HG03442 (cell line): Measurements from ENCODE around the gene CACUL1.

ENCODE experiments used
- ATAC-seq: cut with Tn5 transposase; IDR thresholded peaks from one replicate; pipeline ENCODE4 v1.9.1; 2021; ENCODE audit warnings: mild to moderate bottlenecking, moderate library complexity; ENCODE audit not compliant: unreplicated experiment

The CACUL1 gene

DNA sequence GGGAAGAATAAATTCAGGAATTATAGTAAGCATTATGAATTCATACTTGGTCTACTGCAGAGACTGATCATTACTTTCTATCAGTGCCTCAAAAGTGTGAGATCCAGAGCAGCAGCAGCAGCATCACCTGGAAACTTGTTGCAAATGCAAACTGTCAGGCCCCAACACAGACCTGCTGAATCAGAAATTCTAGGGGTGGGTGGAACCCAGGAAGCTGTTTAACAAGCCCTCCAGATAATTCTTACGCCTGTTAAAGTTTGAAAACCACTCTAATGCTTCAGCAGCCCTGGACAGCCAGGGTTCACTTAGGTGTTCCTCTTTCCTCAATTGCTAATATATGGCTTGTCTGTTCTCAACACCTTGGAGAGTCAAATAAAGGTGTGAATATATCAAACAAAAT is 19.5 kb downstream of the CACUL1 start:
- ATAC-seq: no peak

DNA sequence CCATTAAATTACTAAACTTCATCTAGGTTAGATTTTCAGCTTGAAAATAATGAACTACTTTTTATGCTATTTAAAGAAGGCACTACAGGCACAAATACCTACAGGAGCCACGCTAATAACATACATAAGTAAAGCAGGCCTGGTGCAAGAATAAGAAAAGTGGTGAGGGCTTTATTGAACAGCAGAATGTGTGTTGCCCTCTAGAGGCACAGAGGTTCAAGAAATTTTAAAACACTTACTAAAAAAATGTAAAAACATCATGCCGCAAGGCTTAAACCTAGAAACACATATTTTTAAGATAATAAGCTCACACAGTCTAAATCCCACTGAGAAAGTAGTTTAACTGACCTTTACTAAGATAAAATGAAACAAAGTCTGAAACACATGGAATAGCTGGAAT is 20.3 kb downstream of the CACUL1 start:
- no peak for ATAC-seq

DNA sequence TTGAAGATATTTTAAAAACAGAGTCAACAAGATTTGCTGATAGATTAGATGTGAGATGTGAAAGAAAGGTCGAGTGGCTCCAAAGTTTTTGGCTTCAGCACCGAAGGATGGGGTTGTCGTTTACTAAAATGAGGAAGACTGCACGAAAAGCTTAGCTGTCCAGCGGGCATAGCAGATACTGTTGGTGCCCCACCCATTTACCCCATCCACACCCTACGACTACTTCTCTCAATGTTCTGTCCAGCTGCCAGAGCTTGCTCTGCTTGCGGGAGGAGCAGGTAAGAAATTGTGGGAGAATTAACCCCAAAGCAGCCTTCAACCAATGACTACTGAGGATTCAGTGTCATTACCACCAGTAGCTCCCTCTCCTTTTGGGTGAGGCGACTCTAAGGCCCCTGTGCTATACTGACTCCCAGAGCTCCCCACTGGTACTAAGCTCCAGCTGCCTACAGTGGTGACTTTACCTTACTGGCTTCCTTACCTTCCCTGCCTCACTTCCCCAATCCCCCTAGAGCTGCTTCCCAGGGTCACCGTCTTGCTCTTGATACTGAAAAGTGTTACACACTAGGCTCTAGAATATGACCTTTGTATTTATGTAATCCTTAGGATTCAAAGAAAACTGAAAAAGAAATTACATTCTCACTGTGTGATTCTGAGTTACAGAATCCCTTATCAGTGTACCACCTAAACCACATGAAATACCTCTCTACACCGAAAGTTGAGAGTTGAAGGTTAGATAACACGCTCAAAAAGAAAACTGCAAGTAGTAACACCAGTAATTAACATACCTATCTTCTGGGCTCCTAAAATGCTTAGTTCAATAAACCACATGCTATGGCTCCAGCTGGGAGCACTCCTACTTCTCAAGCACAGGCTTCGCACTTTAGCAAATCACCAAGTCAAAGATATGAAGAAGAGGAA is 22.3 kb downstream of the CACUL1 start:
- ATAC-seq: peak; percentile 68

DNA sequence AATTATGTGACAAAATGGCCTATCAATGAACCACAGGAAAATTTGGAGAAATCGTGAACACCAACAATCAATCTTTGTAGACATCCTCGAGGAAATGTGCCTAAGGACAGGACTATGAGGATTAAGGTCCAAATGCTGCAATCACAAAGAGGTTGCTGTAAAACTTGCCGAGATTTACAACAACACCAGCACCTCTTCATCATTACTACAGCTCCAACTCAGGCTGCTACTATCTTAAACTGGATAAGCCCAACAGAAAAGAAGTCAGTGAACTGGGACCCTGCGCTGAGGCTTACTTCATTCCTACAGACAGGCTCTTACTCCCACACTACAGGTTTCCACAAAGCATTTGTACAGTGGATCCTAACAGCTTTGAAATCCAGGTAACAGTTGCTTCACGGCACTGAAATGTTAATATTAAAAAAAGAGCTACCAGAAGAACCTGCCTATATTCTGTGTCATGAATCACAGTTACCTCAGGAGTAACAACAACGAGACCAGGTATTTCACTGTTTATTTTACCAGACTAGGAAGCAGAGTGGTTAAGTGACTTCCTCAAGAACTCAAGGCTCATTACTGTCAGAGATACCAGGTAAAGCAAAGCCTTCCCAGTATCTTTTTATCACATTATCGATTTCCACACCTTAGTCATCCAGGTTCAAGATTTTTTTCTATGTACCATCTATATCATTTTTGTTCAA is 23.9 kb downstream of the CACUL1 start:
- ATAC-seq: no peak

DNA sequence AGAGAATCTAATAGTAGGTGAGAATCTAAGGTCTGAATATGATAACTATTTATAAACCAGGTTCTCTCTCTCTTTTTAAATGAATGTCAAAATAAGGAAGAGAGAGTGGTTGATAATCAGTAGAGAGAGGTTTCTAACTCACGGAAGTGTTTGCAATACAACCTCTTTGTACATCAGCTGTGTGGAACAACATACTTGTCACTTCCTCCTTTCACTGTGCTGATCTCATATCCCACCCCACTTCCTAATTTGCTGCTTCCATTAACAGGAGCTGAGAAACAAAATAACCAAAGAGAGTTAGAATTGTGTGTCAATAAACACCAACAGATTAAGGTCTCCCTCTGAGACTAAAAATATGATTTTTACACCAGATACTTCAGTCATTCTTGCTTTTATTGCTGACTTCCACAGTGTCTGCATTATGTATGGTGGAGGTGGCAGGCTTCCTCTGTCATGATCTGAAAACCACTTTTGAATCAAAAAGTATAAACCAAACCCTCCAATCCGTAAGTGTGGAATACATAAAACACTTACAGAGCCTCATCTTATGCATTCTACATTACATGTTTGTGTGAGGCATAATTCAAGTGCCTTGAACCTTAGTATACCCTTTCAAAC is 25.0 kb downstream of the CACUL1 start:
- ATAC-seq: peak; percentile 78

DNA sequence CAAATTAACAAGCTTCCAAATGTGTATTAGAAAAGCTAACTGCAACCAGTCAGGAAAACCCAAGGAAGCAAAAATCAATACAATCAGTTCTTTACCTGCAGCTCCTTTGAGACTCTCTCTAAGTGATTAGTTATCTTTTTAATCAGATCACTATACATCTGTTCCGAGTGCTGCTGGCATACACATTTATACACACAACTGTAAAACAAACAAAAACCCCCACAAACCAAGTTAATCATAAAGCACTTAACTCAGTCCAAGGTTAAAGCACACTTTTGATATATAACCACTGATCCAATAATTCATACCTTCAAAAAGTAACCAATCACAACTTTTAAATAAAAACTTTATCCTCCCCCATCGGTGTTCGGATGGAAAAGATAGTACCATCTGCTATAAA is 25.6 kb downstream of the CACUL1 start:
- ATAC-seq: no peak

DNA sequence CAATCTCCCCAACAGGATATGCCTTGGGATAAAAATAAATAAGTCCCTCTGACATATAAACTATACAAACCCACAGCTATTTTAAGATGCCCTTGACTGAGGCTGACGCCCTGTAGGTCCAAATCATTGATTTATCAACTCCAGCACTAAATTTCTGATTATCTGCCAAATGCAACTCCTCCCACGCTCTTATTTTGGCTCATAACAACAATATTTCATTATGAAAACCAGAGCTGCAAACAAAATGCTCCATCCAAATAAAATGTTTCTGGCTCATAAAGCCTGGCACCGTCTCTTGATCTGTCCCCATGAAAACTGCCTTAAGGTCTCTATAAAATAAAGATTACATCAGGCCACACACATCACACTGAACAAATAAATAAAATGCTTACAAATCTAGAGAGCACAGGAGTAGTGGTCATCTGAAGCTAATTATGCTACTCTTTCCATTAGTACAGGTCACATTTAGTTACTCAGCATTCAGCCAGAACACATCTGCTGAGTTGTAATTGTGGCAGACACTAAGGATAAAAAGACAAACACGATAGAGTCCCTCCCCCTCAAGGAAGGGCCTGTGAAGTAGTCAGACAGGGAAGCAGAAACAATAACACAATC is 28.8 kb downstream of the CACUL1 start:
- ATAC-seq: no peak

DNA sequence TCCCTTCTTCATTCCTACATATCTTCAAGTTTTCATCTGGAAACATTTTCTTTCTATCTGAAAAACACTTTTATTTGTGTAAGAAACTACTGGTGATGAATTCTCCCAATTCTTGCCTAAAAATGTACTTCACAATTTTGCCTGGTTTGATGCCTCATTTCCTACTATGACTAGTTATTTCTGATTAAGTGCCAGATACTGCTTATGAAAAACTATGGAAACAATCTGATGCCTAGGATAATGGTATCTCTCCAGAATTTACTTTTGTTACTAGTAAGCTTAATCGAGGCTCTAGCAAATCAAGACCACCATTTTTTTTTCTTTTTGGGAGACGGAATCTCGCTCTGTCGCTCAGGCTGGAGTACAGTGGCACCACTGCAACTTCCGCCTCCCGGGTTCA is 31.3 kb downstream of the CACUL1 start:
- ATAC-seq: no peak

DNA sequence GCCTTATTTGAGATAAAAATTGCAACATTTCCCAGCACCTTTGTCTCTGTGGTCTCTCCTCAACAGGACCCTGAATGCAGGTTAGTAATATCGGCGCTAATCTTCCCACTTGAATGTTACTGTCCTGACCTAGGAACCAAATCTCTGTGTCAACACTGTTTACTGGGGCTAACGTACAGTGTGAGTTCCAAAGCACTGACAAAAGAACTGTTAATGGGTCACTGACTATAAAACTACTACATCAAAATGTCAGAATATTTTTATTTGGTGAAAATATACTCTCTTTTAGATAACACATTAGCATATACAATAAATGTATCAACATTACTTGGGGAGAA is 33.3 kb downstream of the CACUL1 start:
- ATAC-seq: no peak

DNA sequence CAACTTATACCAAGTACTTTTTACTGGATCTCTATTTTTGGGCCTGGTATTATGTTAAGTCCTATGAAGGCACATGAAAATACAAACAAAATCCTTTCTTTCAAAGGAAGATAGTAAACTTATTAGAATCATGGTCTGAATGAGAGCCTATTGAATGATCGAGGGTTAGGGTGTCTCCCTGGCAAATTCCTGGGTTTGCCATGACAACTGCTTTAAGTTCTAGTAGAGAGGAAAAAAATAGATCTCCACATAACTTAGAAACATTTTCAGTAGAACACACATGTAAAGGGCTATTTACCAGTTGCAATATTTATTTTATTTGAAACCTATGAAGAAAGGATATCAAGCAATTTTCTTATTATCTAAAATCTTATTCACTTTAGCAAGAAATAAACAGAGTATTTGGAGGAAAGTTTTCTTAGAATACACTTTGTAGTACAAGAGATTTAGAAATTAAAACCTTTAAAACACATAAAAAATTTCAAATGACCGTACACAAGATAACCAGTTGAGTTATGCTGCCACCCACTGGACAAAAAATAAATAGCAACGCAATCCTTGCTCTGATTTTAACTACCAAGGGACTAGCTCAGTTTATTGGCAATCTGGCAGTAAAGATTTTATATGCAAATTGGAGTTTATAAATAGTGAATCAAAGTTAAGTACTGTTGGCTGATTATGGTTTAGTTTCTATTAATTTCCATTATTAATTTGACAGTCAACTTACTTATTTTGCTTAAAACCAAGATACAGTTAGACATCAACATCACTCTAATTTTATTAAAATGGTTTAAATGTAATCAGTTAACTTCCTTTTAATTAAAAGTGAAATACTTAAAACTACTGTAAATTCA is 33.9 kb downstream of the CACUL1 start:
- no peak for ATAC-seq

DNA sequence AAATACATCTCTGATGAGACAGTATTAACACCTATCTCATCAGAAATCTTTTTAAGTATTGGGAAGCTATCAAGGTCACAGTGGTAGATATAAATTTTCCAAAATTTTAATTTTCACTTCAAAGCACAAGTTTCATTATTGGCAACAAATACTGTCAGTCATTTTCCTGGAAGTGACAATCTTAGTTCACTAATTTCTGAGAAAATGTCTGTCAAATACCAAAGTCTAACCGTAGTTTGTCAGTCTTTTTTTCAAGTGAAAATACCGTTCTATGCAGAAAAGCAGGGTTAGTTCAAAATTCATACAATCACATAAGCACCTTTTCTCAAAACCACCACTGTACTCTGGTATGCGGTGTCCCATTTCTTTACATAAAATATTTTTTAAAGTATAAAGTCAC is 40.4 kb downstream of the CACUL1 start:
- ATAC-seq: no peak

DNA sequence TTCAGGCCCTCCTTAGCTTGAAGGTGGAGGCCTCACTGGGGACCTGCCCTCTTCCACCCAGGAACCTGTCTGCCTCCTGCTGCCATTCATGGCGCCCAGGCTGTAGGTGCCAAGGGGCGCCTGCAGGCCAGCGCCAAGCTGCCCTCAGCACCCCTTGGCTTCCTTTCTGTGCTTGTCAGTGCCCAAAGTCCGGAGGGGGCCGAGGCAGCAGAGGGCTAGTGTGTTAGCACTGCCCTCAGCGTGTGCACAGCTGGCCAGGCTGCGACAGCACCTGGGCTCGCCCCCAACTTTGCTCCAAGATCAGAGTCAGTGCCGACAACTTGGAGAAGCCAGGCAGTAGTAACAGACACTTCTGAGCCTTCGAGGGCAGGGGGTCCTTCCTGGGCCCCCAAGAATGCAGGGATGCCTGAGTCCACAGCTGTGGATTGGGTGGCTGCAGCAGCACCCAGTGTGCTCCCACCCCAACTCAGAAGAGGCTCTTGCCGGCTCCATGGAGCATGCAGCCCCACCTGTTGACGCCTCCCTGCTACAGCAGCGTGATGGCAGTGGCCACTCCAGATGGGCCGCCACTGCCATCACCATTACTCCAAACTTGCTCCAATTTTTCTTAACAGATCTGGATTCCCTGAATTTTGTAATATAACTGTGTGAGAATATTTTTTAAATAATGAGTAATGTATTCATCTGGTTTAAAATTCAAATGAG is 41.7 kb downstream of the CACUL1 start:
- ATAC-seq: no peak

DNA sequence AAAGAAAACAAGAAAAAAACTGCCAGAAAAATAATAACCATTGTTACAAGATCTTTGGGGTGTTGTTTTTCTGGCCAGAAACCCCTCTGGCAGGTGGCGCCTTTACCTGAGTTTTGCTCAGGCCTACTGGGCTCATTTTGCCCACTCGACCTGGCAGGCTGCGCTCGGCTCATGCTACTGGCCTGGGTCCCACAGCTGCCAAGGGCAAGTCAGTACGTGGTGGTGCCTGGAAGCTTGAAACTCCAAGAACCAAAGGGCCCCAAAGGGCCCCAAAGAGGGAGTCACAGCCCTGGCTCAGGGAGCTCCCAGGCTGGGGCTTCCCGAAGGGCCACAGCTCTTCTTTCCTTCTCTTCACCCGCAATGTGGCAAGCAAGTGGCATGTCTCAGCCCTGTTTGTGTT is 42.7 kb downstream of the CACUL1 start:
- no peak for ATAC-seq

DNA sequence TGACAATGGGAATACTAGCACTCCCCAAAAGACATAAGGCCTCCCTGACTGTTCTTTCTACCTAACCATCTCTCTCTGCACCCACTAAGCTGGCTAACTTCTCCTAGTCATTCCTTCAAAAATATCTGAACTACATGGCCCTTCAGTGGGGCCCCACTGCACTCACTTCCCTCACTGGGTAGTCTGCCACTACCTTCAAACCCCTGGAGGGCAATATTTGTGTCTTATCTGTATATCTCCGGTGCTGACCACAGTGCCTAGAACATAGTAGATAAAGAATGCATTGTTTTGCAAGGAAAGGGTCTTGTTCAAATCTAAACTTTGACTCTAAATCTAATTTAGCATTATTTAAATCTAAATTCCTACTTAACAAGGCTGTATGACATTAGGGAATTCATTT is 44.3 kb downstream of the CACUL1 start:
- no peak for ATAC-seq

DNA sequence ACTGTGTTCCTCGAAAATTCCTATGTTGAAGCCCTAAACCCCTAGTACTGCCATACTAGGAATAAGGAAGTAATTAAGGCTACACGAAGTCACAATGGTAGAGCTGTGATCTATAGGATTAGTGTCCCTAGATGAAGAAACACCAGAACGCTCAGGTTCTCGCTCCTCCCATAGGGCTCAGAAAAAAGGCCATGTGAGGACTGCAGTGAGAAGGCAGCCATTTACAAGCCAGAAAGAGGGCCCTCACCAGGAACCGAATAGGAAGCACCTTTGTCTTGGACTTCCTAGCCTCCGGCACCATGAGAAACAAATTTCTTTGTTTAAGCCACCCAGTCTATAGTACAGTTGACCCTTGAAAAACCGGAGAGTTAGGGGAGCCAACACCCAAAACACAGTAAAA is 46.2 kb downstream of the CACUL1 start:
- ATAC-seq: no peak

DNA sequence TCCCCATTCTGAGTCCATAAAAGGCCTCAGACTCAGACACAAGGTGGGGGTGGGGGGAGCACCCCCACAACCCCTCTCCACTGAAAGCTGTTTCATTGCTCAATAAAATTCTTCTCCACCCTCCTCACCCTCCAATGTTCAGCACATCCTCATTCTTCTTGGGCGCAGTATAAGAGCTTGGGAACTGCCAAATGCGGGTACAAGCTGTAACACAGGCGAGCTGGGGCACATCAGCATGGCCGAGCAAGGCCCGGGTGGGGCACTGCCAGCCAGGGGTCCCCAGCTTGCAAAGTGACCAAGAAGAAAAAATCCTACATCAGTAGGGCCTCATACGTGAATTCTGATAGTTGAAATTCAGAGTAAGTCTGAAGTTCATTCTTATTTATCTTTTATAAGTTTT is 50.1 kb downstream of the CACUL1 start:
- no peak for ATAC-seq

DNA sequence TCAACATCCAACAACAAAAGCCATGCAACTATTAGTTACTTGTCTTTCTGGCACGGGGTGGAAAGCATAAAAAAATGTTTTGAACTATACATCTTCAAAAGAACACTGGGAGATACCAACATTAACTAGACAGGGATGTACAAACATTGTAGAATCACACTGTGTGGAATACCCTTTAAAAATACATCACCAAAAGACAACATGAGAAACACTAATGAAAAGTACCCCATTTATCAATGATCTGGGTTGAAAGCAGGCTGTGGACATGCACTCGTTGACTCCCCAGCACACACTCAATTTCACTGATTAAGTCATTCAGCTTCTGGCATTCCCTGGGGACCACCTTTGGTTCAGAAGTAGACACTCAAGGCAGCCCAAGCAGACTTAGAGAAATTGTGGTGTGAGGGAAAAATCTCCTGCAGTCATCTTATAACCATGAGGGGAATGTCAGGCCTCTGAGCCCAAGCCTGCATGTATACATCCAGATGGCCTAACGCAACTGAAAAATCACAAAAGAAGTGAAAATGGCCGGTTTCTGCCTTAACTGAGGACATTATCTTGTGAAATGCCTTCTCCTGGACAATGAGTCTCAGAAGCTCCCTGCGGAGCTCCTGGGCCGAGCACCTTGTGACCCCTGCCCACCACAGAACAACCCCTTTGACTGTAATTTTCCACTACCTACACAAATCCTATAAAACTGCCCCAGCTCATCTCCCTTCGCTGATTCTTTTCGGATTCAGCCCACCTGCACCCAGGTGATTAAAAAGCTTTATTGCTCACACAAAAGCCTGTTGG is 53.0 kb downstream of the CACUL1 start:
- no peak for ATAC-seq

DNA sequence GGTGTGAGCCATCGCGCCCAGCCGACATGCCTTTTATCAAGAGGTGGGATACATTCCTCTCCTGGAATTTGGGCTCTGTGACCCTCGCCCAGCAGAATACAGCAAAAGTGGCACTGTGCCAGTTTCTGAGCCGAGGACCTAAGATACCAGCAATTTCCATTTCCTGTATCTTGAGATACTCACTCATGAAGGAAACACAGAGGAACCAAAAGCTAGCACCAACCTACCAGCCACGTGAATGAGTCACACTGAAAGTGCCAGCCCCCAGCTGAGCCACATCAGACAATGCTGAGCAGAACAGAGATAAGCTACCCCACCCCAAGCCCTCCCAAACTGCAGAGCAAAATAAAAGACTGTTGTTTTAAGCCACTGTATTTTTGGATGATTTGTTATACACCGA is 56.3 kb downstream of the CACUL1 start:
- ATAC-seq: peak; percentile 99

DNA sequence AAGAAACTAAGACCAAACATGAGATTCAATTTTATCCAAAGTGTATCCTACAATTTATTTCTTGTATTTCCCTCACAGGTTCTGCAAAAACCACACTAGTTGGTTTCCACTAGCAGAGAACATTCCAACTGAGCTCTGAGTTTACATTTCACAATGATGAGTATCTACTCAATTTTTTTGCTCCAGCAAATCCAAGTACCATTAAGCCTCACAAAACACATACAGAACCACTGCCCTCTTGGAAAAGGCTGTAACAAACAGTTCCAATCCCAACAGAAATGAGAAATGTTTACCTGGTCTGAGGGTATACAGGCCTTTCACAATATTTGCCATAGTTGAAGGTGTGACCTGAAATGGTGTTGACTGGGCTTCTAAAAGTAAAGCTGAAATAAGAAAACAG is 59.9 kb downstream of the CACUL1 start:
- ATAC-seq: no peak
